Vagina (tissue), 2 donors: ENCODE measurements around the gene TLE4. TPM values are rescaled to one million over a fixed set of nuclear protein-coding genes. Genes with fewer than 3 reads are reported as not detected.

Source experiments
- DNase-seq, 2 donors: peaks; one replicate each; pipeline ENCODE4 v3.0.0-alpha.2; 2017; ENCODE audit errors: extremely low spot score in 2 of 2
- H3K27ac ChIP-seq: fragments of 200-600 bp; sonication (generic); one replicate; pipeline ENCODE4 v1.5.1; 2019
- H3K27me3 ChIP-seq: fragments of 200-600 bp; sonication (generic); one replicate; pipeline ENCODE4 v1.5.1; 2019
- H3K36me3 ChIP-seq, 2 donors: fragments of 200-600 bp; sonication (generic); one replicate each; pipeline ENCODE4 v1.5.1; 2017 to 2019
- H3K4me1 ChIP-seq: fragments of 200-600 bp; sonication (generic); one replicate; pipeline ENCODE4 v1.5.1; 2019
- H3K4me3 ChIP-seq, 2 donors: fragments of 200-600 bp; sonication (generic); 1 replicate in 1 of 2; 2 replicates in 1 of 2; pipeline ENCODE4 v1.5.1; 2016 to 2019
- H3K9me3 ChIP-seq: fragments of 200-600 bp; sonication (generic); one replicate; pipeline ENCODE4 v1.5.1; 2019
- CTCF ChIP-seq, 3 experiments: fragments of 450-650 bp in 2 of 3; fragments of 200-600 bp in 1 of 3; sonication (generic) in 1 of 3; IDR thresholded peaks; one replicate each; pipeline ENCODE4 v1.5.1; 2017 to 2019; ENCODE audit warnings: antibody characterized with exemption in 3 of 3, mild to moderate bottlenecking in 2 of 3, moderate library complexity in 2 of 3
- POLR2A ChIP-seq, 2 donors: fragments of 450-650 bp; IDR thresholded peaks; one replicate each; pipeline ENCODE4 v1.6.1; 2017; ENCODE audit warnings: antibody characterized with exemption in 2 of 2, mild to moderate bottlenecking in 2 of 2, moderate library complexity in 2 of 2
- POLR2AphosphoS5 ChIP-seq, 2 donors: sonication (generic); formaldehyde crosslinking; IDR thresholded peaks; one replicate each; pipeline ENCODE4 v1.9.0; 2017; ENCODE audit warnings: antibody characterized with exemption in 2 of 2, mild to moderate bottlenecking in 2 of 2, low read depth in 1 of 2; ENCODE audit not compliant: insufficient read depth in 1 of 2
- intact Hi-C: fragments of 100-400 bp; cut with DNase I; formaldehyde crosslinking; loops from one replicate; pipeline ENCODE4 v1.15.1; 2023
- total RNA-seq: library from RNA; depleted of rRNA; stranded (reverse); fragments of >200 nt; gene quantifications from one replicate; pipeline ENCODE4 v1.2.3, GENCODE V29; 2016

Gene TLE4
- total RNA-seq, 1 donor from 2014 or later: 49.8 TPM

GRCh38 chr9:79699479-79699878 is 127.7 kb downstream of the TLE4 start:
- H3K4me1 ChIP-seq: peaks cover 3% of the 10 kb centered on the region
- intact Hi-C loops: no loop called here
- no peaks in the 10 kb centered on the region for H3K36me3 ChIP-seq
- H3K27me3 ChIP-seq: no peaks in the 10 kb centered on the region
- no peak overlapping the region for H3K4me3 ChIP-seq
- no peak for DNase-seq
- no peak overlapping the region for H3K27ac ChIP-seq
- TF ChIP-seq CTCF (IDR thresholded peaks at IDR 0.05) (no peak), POLR2AphosphoS5 (IDR thresholded peaks at IDR 0.05; ENCODE audit: insufficient read depth in 1 of 2, low read depth in 1 of 2) (no peak), POLR2A (IDR thresholded peaks at IDR 0.05) (no peak)
- no peaks in the 10 kb centered on the region for H3K9me3 ChIP-seq

- no peak for DNase-seq
- intact Hi-C loops: no loop called here
- no peaks in the 10 kb centered on the region for H3K36me3 ChIP-seq
Observed at GRCh38 chr9:79700607-79701360, 129.0 kb downstream of the TLE4 start.

GRCh38 chr9:79701651-79702050 is 129.9 kb downstream of the TLE4 start:
- Histone ChIP-seq H3K36me3 (no peaks in the 10 kb centered on the region), H3K4me1 (peaks cover 3% of the 10 kb centered on the region), H3K4me3 (no peak overlapping the region), H3K27ac (no peak overlapping the region), H3K9me3 (no peaks in the 10 kb centered on the region), H3K27me3 (no peaks in the 10 kb centered on the region)
- intact Hi-C loops: no loop called here
- DNase-seq: no peak
- TF ChIP-seq CTCF (IDR thresholded peaks at IDR 0.05): no peak
- TF ChIP-seq POLR2AphosphoS5 (IDR thresholded peaks at IDR 0.05; ENCODE audit: insufficient read depth in 1 of 2, low read depth in 1 of 2): peak in 1 of 2 donors; percentile 38

More at GRCh38 chr9:79700607-79701360, 129.0 kb downstream of the TLE4 start:
- Histone ChIP-seq H3K4me3 (no peak overlapping the region), H3K27me3 (no peaks in the 10 kb centered on the region), H3K4me1 (peaks cover 3% of the 10 kb centered on the region), H3K9me3 (no peaks in the 10 kb centered on the region), H3K27ac (no peak overlapping the region)
- TF ChIP-seq CTCF (IDR thresholded peaks at IDR 0.05) (no peak), POLR2A (IDR thresholded peaks at IDR 0.05) (no peak), POLR2AphosphoS5 (IDR thresholded peaks at IDR 0.05; ENCODE audit: insufficient read depth in 1 of 2, low read depth in 1 of 2) (no peak)

GRCh38 chr9:79705704-79706103 is 133.9 kb downstream of the TLE4 start:
- Histone ChIP-seq H3K4me3 (no peak overlapping the region), H3K9me3 (no peaks in the 10 kb centered on the region), H3K27me3 (no peaks in the 10 kb centered on the region), H3K36me3 (peaks cover 0 to 19% of the 10 kb centered on the region in 2 donors), H3K4me1 (peaks cover 3% of the 10 kb centered on the region), H3K27ac (no peak overlapping the region)
- intact Hi-C loops: no loop called here
- DNase-seq: no peak
- TF ChIP-seq CTCF (IDR thresholded peaks at IDR 0.05): no peak
- TF ChIP-seq POLR2A (IDR thresholded peaks at IDR 0.05): no peak

- intact Hi-C loops: no loop called here
- no peak overlapping the region for H3K4me3 ChIP-seq
- no peak for DNase-seq
- TF ChIP-seq CTCF (IDR thresholded peaks at IDR 0.05) (no peak), POLR2A (IDR thresholded peaks at IDR 0.05) (no peak), POLR2AphosphoS5 (IDR thresholded peaks at IDR 0.05; ENCODE audit: insufficient read depth in 1 of 2, low read depth in 1 of 2) (no peak)
- peaks cover under 1% of the 10 kb centered on the region for H3K4me1 ChIP-seq
- H3K27me3 ChIP-seq: no peaks in the 10 kb centered on the region
- peaks cover 0 to 19% of the 10 kb centered on the region in 2 donors for H3K36me3 ChIP-seq
- H3K27ac ChIP-seq: no peak overlapping the region
- no peaks in the 10 kb centered on the region for H3K9me3 ChIP-seq
Observed at GRCh38 chr9:79706512-79706911, 134.7 kb downstream of the TLE4 start.
